ENCODE data around the gene TREX2.

The TREX2 gene

DNA sequence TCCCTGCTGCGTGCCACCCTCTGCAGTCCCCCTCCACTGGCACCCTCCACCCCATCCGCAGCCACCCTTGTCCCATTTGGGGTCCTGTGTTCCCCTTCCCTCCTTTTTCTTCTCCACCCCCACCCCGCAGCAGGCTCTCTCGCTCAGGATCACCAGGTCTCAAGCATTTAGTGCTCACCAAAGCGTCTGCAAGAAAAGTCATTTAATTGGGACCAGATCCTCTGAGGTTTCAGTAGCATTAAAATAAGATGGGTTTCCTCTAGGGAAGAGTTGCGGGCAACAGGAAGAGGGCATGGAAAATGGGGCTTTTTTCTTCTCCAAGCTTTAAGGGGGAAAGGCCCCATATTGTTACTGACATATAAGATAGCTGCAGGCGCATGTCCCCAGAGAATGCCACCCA lies 29.4 kb upstream of the TREX2 start:
- no peak for DNase-seq

DNA sequence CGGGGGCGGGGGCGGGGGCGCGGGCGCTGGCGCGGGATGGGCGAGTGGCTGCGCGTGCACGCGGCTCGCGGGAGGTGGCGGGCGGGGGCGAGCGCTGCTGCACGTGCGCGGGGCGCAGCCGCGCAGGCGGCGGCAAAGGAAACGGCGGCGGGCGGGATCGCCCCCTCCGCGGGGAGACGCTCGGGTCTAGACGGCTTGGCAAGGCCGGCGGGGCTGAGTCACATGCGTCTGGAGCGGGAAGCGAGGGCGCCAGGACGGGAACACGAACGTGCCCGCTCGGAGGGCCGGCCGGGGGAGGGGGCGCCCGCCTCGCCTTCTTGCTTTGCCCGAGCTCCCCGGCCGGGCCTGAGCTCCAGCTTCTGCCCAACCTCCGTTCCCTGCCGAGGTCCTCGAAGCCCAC lies 28.9 kb upstream of the TREX2 start:
- DNase-seq, result peak; percentile 40

DNA sequence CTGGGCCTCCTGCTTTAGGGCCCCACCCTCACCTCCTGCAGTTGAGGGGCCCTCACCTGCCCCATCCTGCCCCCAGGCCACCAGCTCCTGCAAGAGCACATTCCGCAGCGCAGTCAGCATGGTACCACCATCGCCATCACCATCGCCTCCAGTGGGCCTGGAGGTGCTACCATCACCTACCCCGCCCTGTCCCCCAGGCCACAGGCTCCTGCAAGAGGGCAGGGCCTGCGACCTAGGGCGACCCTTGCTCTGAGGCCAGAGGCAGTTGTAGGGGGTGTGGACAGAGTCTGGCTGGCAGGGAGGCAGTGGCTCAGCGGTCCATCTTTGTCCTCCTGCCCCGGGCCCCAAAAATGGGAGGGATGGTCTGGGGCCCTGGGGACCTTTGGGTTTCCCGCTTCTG lies 28.4 kb upstream of the TREX2 start:
- no peak for DNase-seq

DNA sequence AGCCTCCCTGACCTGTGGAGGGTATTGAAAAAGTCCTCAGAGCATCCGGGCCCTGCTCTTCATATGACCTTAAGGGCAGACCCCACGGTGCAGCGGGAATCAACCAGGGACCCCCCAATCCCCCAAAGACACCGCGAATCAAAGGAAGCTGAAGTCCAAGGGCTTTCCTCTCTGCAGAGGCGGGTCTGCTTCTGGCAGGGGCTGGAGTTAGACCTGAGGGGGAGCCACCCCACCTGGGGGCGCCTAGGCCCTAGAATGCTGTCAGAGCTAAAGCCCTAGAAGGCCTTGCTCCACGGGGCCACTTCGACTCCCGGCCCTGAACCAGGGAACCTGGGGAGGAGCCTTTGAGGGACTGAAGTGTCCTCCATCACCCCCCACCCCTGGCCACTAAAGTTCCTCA lies 27.3 kb upstream of the TREX2 start:
- no peak for DNase-seq

DNA sequence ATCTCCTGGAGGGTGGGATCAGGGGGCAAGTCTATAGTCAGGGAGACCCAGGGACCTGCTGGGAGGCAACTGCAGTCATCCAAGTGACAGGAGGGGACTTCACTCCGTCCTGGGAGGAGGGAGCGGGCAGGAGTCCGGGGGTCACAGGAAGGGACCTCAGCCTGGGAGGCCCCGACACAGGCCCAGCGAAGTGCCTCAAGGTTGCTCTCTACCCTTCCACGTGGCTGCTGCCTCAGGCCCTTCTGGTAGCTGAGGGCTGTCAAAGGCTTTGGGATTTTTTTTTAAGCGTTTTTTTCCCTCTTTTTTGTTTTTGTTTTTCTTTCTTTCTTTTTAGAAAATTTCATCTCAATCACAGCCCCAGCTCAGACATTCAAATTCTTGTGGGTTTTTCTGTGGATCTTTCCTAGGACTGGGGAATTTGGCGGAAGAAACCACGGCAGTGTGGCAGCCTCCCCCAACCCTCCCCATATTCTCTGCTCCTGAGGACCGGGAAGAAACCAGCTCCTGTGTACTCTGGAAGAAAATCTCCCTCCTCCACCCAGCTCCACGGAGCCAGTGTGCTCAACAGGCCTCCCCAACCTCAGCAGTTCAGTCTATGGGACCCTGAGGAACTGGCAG lies 25.9 kb upstream of the TREX2 start:
- DNase-seq, result no peak

DNA sequence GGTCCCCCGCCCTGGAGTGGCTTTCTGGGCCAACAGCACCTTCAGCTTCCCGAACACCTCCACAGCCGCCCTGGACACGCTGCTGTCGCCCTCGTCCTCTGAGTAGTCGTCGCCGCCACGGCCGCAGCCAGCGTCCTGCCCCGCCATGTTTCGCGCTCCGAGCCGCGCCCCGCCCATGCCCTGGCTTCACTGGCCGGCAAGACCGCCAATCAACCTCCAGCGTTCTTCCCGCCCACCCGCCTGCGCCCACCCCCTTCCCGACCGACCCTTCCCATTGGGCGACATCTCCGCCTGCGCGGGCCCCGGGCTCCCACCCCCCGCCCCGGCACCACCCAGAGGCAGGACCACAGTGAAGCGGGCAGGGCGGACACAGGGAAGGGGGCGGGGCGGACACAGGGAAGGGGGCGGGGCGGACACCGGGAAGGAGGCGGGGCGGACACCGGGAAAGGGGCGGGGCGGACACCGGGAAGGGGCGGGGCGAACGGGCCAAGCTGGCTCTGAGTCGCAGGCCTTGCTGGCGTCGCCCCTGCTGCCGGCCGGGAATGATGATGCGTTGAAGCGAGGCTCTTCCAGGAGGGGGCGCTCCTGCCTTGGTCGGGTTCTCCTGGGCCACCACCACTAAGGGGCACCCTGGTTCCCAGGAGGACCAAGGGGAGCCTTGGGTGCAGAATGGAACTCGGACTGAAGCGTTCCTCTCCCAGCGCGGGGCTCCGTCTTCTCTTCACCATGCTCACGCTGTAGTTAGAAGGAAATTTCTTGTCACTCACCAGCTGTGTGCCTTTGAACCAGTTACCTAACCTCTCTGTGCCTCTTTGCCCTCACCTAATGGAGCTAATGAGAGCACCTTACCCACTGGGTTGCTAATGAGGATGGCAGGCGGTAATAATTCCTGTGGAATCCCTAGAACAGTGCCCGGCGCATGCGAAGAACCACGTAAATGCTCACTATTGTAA lies 24.8 kb upstream of the TREX2 start, which contains the start of gene HAUS7:
Gene HAUS7, minus strand, starts transcription at position 166 of the 953 bp plus-strand sequence. Its CDS starts 19 bp downstream, at position 147.
- peak; percentile 90 for DNase-seq

DNA sequence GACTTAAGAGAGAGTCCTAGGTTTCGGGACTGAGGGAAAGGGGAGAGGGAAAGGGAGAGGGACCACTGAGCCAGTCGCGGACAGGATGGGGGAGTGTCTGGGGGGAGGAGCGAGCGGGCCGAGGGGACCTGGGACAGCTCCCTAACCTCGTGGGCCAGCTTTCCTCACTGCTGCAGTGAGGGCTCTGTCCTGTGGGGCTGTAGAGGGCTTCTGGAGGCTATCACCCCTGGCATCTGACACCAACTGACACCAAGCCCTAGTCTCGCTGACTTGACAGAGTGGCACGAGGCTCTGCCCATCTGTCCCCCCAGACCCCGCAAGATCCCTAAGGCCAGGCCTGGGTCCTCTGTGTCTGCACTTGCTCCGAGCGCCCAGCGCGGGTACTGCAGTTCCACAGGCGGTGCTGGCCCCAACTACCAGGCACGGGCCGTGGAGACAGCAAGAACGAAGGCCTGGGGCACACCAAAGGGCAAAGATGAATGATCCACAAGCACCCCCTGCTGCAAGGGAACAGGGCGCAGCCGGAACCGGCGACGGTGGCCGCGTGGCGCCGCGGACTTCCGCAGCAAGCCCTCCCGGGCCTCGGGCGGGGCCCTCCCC lies 24.1 kb upstream of the TREX2 start:
- no peak for DNase-seq

DNA sequence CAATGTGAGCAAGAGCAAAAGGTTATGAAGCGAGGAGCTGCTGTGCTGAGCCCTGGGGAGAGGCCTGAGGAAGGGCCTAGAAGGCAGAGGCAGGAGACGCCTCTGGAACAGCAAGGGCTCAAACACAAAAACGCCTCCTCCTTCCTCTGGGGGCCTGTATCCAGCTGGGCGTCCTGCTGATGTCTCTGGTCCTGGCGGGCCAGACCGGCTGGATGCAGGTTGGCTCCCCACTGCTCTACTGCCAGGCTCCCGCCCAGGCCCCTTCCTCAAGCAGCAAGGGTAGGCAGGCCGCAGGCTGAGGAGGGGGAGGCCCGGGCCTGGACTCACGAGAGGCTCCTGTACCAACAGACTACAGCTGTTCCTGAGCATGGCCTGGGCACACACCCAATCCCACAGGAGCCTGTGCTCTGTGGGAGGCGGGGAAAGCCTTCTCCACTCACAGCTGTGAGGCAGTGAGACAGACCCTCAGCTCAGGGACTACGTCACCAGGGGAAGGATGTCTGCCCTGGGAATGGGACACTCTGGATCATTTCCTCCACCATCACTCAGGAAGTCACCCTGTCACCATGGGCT lies 22.2 kb upstream of the TREX2 start:
- DNase-seq, result no peak

DNA sequence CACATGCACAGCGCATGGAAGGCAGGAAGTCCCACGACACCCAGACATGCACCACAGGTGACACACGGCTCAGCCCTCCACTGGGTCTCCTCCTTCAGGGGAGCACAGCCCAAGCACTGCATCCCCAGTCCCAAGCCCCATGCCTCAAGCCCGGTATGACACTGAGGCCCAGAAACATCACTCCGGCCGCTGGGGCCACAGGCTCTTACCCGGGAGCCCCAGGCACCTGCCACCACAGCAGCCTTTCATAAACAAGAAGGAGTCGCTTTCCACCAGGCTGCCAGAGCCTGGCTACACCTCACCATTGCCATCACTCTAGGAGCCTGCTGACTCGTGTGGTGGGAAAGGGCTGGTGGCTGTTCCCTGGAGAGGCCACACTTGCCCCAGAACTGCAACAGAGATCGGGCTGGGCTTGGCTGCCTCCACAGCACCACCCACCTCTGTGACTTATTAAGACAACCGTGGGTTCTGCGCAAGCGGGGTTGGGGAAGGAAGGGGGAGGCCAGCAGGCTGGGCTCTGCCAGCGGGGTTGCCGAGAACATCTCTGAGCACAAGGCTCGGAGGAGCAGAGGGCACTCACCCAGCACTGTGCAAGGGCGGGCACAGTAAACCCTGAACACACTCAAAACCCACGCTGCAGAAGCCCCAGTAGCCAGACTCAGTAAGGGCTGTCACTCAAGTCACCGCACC lies 20.0 kb upstream of the TREX2 start:
- DNase-seq, result no peak

DNA sequence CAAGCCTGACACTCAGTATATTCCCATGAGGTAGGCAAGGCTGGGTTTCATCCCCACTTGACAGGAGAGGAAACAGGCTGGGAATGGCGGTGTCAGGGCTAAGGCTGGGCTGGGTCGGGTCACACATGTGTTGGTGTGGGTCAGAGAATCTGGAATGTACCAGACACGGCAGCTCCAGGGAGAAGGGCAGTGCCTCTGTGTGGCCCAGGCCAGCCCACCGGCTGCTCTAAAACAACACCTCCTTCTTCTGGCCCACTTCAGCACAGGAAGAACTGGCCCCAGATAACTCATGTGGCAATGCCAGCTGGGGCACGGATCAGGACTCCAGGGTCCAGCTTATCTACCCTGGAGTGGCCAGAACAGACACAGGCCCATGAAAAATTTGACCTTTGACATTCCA lies 18.3 kb upstream of the TREX2 start:
- DNase-seq, result no peak

DNA sequence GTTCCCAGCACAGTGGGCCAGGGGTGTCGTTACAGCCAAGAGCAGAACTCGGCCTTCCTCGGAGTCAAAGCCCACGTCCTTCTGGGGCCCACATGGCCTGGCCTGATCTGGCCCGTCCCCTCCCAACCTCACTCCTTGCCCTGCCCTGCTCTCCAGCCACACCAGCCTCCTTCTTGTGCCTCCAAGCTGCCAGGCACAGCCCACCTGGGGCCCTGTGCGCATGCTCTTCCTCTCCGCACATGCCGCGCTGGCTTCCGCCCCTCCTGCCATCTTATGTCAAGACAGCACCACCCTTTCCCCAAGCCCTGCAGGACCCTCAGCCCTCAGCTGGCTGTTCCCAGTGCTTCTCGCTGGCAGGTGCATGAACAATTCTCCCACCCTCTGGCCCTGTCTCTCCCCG lies 17.7 kb upstream of the TREX2 start:
- DNase-seq, result no peak

DNA sequence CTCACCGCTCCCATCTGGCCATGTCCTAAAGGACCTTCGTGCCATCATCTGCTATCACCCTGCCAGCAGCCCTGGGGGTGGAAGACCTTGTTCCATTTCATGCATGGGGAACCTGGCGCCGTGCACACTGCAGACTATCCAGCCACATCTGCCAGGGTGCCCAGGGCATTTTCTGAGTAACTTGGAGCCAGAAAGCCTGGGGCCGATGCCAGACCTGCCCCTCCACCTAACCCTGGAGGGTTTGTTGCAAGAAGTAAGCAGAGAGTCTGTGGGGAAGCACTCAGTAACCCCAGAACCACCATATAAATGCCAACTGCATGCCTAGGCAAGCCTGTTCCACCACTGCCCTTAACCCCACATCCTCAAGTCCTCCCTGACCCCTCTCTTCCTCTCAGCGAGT lies 17.2 kb upstream of the TREX2 start:
- no peak for DNase-seq

DNA sequence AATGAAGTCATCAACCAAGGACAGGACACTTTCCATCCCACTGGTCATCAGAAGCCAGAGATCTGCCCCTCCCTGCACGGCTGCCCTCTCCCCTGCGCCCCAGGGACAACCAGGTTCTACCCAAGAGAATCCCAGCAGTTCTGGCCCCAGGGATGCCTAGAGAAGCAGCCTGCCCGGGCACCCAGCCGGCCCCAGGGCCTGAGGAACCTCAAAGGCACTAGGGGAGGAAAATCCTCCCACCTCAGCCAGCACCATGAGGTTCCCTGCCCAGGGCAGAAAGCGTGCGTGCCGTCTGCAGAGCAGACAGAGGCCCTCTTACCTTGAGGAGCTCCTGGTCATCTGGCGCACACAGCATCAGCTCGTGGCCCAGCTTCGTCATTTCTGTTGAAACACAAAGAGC lies 16.4 kb upstream of the TREX2 start:
- no peak for DNase-seq

DNA sequence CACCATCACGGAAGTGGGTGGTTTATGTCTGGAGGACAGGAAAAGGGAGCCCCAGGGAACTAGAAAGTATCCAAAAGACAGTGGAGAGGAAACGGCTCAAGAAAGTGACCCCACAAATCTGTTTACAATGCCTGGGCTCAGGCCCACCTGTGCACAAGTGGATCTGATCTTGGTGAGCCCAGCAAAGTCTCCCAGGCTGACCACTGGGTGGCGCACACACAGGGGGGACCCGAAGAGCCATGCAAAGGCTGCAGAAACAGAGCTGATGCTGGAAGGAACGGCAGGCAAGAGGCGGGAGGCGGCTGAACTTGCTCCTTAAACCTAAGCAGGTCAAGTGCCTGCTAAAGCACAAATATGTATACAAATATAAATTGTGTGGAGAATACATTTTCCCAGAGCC lies 15.0 kb upstream of the TREX2 start:
- peak; percentile 33 for DNase-seq

DNA sequence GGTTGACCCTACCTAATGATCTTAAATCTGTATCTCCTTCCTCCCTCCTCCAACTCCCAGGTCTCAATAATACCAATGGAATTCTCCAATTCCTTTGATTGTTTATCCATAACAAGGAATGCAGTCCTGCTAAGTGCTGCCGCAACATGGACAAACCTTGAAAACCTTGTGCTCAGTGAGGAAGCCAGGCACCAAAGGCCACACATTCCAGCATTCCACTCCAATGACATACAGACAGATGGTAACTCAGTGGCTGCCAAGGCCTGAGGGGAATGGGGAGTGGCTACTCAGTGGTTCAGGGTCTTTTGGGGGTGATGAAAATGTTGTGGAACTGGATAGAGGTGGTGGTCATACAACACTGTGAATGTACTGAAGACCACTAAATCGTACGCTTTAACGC lies 14.1 kb upstream of the TREX2 start:
- DNase-seq, result no peak

DNA sequence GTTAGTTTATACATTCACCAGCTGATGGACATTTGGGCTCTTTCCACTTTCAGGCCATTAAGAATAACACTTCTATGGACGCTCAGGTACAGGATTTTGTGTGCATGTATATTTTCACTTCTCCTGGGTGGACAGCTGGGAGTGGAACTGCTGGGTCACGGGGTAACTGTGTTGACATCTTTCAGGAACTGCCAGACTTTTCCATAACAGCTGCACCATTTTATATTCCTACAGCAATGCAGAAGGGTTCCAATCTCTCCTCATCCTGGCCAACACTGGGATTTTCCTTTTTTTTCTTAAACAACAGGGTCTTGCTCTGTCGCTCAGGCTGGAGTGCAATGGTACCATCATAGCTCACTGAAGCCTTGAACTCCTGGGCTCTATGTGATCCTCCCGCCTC lies 12.6 kb upstream of the TREX2 start:
- DNase-seq, result no peak

DNA sequence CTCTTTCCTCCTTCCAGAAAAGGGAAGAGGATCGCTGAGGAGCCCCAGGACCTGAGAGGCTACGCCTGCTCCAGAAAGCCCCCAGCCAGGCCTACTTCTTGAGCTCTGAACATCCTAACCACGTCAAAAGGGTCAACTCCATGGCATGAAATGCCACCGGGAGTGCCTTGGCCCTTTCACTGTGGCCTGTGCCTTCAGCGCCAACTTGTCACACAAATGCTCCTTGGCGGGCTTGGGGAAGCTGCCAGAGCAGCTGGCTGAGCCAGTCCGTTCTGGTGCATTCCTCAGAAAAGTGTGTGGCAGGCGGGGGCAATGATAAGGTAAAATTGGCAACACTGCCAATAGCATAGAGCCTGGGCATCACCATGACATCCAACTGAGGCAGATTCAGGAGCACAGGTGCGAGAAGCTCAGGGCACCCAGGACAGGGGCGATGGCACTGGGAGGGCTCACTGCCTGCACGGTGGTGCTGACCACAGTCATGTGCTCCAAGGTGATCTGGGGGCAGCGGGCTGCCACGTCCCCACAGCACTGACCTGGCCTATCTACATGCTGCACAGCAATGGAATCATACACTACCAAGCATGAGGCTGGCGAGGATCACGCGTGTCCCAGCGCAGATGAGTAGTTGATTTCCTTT lies 12.1 kb upstream of the TREX2 start:
- no peak for DNase-seq

DNA sequence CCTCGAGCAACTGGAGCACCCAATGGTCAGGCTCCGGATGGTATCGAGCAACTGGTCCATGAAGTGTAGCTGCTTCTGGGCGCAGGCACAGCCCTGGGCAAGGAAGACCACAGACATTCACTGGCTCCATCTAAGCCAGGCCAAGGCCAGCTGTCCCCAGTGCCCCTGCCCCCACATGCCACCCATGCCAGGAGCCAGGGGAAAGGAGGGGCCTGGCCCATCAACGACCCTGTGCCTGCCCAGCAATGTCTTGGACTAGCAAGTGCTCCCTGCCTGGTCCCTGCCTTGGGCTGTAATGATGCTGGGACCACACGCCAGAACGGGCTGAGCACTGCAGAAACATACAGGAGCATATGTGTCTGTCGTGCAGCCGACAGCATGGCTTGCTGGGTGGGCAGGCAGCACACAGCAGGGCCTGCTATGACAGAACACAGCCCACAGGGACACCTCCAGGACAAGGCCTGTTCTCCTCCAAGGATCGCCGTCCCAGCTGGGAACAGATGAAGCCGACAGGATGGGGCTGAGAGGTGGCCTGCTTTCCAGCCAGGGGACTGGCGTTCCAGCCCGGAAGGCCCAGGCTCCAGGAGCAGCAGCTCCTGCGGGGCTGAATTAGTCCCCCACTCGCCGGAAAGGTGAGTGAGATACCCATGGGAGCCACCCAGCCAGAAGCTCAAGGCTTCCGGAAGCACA lies 11.4 kb upstream of the TREX2 start:
- DNase-seq, result no peak

DNA sequence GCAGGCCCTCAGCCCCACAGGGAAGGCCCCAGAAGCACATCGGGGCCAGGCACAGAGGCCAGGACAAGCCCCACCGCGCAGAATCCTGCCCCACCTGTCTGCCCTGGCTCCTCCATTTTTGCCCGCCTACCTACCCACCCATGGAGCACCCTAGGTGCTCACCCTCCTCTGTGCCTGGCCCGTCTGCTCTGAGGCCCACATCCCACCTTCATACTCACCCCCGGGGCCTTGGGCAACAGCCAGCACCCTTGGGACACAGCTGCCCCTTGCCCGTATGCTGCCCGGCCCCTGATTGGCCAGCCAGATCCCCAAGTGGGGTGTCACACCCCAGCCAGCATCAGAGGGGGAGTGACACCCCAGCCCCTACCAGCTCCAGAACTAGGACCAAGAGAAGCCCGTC lies 10.8 kb upstream of the TREX2 start:
- DNase-seq, result no peak

DNA sequence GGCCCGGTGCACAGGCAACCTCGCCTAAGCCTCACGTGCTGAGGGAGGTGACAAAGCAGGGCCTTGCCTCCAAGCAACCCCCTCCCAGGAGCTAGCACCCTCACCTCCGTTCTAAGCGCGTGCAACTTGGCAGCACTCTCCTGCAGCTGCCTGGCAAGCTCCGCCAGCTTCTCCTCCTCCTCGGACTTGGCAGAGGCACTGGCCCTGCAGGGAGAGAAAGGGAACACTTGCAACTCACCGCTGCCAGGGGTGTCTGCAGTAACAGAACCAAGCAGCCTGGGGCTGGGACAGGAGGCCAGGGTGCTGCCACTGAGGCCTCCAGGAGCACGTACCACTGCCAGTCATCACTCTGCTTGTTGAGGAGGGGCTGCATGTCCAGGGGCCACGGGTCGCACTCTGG lies 10.3 kb upstream of the TREX2 start:
- DNase-seq, result no peak

DNA sequence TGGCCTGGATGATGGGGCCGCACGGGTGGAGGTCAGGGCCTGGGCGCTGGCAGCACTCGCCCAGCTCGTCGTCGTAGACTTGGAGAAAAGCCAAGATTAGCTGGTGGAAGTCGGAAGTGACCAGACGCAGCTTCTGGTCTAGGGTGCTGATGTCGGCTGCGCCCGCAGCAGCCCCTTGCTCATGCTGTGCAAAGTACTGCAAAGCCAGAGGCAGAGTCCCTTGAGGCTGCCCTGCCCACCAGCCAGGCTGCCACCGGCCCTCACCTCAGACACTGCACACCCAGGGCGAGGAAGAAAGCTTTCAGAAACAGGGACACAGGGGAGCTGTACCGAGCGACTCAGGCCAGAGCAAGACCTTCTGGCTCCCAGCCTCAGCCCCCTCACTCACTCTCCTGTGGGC lies 9.7 kb upstream of the TREX2 start:
- DNase-seq, result no peak

Measured in CD4-positive, alpha-beta T cell treated with Interferon gamma for 1 hour (primary cell).